ENCODE measurements around the gene PLAAT5.

Gene PLAAT5

GRCh38 chr11:63510360-63511047, 19.5 kb upstream of the PLAAT5 start:
- no peak for DNase-seq (ENCODE audit: low read depth in 1 of 2, low spot score in 1 of 2)
- no peaks in the 10 kb centered on the region for H3K27me3 ChIP-seq (ENCODE audit: insufficient read depth, poor library complexity, severe bottlenecking)
- H3K27ac ChIP-seq (replicated peaks) = no peak overlapping the region
- H3K4me3 ChIP-seq (replicated peaks; ENCODE audit: insufficient read depth, low read length) = no peak overlapping the region
- no peak for TF ChIP-seq SPI1 (IDR thresholded peaks at IDR 0.05; ENCODE audit: borderline replicate concordance, low read depth)

DNA sequence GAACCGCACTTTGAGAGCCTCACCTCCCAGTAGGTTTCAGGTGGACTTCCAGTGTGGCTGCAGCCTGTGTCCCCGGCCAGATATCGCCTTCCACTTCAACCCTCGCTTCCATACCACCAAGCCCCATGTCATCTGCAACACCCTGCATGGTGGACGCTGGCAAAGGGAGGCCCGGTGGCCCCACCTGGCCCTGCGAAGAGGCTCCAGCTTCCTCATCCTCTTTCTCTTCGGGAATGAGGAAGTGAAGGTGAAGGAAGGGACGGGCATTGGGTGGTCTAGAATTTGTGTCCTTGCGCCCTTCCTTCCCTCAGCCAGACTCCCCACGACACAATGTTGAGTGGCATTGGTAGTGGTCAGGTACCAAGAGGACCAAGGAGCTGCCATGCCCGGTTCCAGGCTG, 17.8 kb upstream of the PLAAT5 start:
- Histone ChIP-seq H3K4me3 (replicated peaks; ENCODE audit: insufficient read depth, low read length) (no peak overlapping the region), H3K27ac (replicated peaks) (no peak overlapping the region), H3K27me3 (ENCODE audit: insufficient read depth, poor library complexity, severe bottlenecking) (no peaks in the 10 kb centered on the region)
- no peak for DNase-seq (ENCODE audit: low read depth in 1 of 2, low spot score in 1 of 2)
- peak; percentile 71 for TF ChIP-seq SPI1 (IDR thresholded peaks at IDR 0.05; ENCODE audit: borderline replicate concordance, low read depth)
- no peak for TF ChIP-seq GABPA (IDR thresholded peaks at IDR 0.05; ENCODE audit: low read depth)
- TF ChIP-seq POLR2AphosphoS5 (IDR thresholded peaks at IDR 0.05; ENCODE audit: low read depth) = no peak
- TF ChIP-seq REST (IDR thresholded peaks at IDR 0.05; ENCODE audit: insufficient replicate concordance, low read depth) = no peak
- TF ChIP-seq, protein P1, sequence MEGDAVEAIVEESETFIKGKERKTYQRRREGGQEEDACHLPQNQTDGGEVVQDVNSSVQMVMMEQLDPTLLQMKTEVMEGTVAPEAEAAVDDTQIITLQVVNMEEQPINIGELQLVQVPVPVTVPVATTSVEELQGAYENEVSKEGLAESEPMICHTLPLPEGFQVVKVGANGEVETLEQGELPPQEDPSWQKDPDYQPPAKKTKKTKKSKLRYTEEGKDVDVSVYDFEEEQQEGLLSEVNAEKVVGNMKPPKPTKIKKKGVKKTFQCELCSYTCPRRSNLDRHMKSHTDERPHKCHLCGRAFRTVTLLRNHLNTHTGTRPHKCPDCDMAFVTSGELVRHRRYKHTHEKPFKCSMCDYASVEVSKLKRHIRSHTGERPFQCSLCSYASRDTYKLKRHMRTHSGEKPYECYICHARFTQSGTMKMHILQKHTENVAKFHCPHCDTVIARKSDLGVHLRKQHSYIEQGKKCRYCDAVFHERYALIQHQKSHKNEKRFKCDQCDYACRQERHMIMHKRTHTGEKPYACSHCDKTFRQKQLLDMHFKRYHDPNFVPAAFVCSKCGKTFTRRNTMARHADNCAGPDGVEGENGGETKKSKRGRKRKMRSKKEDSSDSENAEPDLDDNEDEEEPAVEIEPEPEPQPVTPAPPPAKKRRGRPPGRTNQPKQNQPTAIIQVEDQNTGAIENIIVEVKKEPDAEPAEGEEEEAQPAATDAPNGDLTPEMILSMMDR (IDR thresholded peaks at IDR 0.05; ENCODE audit: insufficient read depth, low read length) = no peak

GRCh38 chr11:63508009-63508408, 17.0 kb upstream of the PLAAT5 start:
- peak in 1 of 2 experiments; percentile 83 for DNase-seq (ENCODE audit: low read depth in 1 of 2, low spot score in 1 of 2)
- H3K4me3 ChIP-seq (replicated peaks; ENCODE audit: insufficient read depth, low read length) = peak overlapping the region; percentile 77
- no peaks in the 10 kb centered on the region for H3K27me3 ChIP-seq (ENCODE audit: insufficient read depth, poor library complexity, severe bottlenecking)
- TF ChIP-seq SPI1 (IDR thresholded peaks at IDR 0.05; ENCODE audit: borderline replicate concordance, low read depth) (no peak), POLR2AphosphoS5 (IDR thresholded peaks at IDR 0.05; ENCODE audit: low read depth) (0 out of 2 replicates have a peak, but pooled peaks have one; percentile 26)
- TF ChIP-seq, protein P1 (IDR thresholded peaks at IDR 0.05; ENCODE audit: insufficient read depth, low read length) = peak; percentile 77
- peak overlapping the region; percentile 91; the same call in 1 of the 2 replicates for H3K27ac ChIP-seq (replicated peaks)

- peak overlapping the region; percentile 77 for H3K4me3 ChIP-seq (replicated peaks; ENCODE audit: insufficient read depth, low read length)
- H3K27ac ChIP-seq (replicated peaks) = peak overlapping the region; percentile 91
- TF ChIP-seq REST (IDR thresholded peaks at IDR 0.05; ENCODE audit: insufficient replicate concordance, low read depth) = no peak
- TF ChIP-seq SPI1 (IDR thresholded peaks at IDR 0.05; ENCODE audit: borderline replicate concordance, low read depth) = no peak; the same call in 1 of the 2 replicates
- TF ChIP-seq, protein P1 (IDR thresholded peaks at IDR 0.05; ENCODE audit: insufficient read depth, low read length) = no peak
- H3K27me3 ChIP-seq (ENCODE audit: insufficient read depth, poor library complexity, severe bottlenecking) = no peaks in the 10 kb centered on the region
- DNase-seq (ENCODE audit: low read depth in 1 of 2, low spot score in 1 of 2) = no peak
Observed at GRCh38 chr11:63507511-63507910, 16.5 kb upstream of the PLAAT5 start.

Measured in HL-60 (cell line).